Raji (cell line): ENCODE measurements around the gene RPE.

ENCODE experiments used
- POLR2A ChIP-seq: IDR thresholded peaks from 2 replicates; pipeline ENCODE4 v1.6.1; 2011; ENCODE audit warnings: low read depth, low read length, control low read depth; ENCODE audit not compliant: insufficient read depth

Gene RPE

DNA sequence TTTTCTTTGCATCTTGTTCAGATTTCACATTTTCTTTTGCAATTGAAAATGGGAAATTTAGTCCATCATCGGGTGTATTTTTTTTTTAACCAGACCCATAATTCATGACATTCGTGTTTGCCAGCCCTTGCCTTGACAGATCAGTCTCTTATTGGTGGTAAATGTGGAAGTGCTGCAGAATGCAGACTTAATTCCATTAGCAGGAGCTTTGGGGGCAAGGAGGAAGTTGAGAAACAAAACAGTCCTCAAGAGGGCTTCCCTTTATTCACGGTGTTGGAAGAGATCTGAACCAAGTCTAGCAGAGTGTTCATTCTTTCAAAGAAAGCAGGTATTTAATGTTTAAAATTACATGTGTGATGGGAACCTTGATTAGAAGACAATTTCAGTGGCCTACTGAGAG lies 16.6 kb upstream of the RPE start:
- TF ChIP-seq POLR2A = no peak

GRCh38 chr2:209986415-209986814 lies 16.0 kb upstream of the RPE start:
- no peak for TF ChIP-seq POLR2A

DNA sequence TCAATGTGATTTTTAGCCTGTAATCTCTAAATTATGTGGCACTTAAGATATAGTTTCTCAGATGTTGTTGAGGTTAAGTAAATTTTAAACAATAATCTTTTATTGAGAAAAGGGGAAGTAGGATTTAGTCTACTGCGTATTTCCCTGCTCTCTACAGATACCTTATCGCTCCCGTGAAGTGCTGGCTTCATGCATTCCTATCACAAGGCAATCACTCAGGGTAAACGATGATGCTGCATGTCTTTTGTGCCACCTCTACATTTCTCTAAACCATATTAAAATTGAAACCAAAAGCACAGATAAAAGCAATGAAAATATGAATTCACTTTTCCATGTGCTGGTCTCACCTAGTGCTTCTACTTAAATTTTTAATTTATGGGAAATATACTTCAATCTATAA lies 14.4 kb upstream of the RPE start:
- no peak for TF ChIP-seq POLR2A

DNA sequence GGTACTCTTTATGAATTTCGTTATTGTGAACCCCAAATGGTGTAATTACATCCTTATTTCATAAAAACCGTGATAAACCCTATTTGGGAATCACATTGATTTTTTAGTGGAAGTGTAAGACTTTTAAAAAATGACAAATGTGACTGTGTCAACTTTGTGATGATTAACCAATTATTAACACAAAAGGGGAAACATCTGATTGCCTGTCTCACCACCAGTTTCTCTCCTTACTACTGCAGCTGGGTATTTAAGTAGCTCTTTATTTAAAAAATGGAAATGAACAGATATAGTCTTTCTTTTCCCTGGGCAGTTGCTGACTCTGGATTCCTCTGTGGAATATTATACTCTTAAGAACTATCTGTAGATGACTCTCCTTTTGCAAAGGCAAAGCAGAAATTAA lies 11.6 kb upstream of the RPE start:
- TF ChIP-seq POLR2A = no peak

DNA sequence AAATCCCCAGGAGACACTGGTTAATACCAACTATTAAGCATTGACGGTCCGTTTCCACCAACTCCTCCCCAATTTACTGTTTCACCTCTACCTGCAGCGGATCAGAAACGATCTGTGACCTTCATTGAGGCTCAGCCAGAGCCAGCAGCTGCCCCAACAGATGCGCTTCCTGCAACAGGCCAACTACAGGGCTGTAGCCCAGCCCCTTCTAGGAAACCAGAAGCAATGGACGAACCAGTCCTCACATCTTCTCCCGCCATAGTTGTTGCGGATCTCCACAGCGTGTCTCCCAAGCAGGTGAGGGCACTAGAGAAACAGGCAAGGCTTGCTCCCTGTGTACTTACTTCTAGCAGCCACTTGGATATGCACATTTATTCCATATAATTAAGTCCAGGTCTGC lies 8.5 kb upstream of the RPE start:
- TF ChIP-seq POLR2A = no peak

- TF ChIP-seq POLR2A = no peak
Measured at GRCh38 chr2:209998596-209998995, 3.8 kb upstream of the RPE start.

- no peak for TF ChIP-seq POLR2A
Measured at GRCh38 chr2:210000464-210001324, 1.7 kb upstream of the RPE start.

DNA sequence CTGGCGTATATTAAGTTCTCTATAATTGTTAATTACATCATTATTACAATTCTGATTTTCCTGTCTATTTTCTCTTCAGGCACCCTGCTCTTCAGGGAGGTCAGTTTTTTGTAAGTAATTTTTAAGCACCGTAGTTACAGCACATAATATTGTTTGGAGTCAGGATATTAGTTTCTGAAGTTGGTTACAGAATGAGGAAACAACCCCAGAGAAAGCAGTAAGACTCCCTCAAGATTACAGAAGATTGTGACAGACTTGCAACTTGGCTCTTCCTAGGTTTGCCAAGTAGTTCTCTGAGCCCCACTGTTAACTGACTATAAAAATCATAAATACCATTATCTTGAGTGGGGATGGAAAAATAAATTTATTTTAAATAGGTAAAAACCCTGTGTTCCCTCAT lies 921 bp downstream of the RPE start:
- no peak for TF ChIP-seq POLR2A

DNA sequence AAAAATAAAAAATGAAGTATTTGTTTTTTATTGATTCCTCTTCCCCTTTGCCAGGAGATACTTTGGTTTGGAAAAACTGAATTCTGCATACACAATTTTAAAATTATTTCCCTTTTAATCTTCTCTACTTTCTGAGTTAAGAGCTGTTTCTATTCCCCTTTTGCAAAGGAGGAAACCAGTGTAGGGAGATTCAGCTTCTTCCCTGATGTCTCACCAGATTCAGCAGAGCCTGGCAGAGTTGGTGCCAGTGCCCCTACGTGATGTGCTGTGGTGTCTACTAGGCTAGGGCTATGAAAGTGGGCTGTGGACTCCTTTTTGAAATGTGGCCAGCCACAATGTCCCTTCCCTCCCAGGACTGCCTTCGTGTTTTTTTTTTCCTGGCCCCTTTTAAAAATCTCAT lies 2.4 kb downstream of the RPE start:
- no peak for TF ChIP-seq POLR2A

- TF ChIP-seq POLR2A = no peak
Measured at GRCh38 chr2:210007895-210008294, 5.5 kb downstream of the RPE start.

DNA sequence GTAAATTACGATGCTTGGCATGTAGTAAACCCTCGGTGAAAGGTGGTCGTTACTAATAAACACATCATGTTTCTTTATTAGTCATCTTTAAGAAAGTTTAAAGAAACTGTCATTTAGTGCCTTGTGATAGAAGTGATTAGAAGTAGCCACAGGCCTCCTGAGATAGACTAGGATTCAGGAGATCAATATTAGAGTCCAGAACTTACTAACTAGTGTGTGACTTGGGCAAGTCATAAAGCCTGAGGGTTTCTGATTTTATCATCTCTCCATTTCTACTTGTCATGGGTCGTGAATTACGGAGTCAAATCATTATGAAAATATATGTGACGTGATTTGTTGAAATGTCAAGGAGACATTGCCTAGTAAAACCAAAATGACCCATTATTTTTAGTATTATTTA lies 6.7 kb downstream of the RPE start:
- TF ChIP-seq POLR2A = no peak

GRCh38 chr2:210009896-210010295 lies 7.5 kb downstream of the RPE start:
- no peak for TF ChIP-seq POLR2A

DNA sequence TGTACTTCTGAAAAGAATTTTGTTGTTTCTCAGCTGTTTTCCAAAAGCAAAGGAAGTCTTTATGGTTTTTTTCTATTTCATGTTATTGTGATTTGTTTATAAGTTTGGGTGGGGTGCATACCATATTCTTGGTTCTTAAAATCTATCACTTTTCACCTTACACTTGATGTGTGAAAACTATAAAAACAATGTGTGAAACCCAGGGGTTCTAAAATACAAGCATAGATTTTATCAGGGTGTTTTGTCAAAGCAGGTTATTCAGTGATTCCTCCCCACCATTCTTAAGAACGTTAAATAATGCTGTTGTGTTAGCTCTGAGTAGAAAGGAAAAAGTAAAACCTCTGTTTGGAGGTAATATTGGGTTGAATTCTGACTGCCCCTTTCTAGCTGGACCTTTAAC lies 17.7 kb downstream of the RPE start:
- no peak for TF ChIP-seq POLR2A

DNA sequence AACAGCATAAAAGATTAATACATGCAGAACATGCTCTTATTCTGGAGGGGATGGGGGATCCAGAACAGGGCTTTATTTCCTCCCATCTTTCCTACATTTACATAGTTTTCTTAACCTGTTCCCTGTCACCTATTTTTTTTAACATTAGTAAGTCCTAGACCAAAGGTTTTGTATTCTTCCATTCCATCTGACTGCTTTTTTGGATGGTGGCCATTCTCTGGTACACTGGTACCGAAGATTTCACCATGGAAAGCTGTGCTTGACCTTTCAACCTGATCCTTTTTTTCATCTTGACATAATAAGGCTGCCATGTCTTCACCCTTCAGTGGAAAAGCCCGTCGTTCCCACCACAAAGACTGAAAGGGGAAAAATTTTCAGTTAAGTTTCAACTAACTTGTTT lies 20.4 kb downstream of the RPE start:
- TF ChIP-seq POLR2A = no peak

DNA sequence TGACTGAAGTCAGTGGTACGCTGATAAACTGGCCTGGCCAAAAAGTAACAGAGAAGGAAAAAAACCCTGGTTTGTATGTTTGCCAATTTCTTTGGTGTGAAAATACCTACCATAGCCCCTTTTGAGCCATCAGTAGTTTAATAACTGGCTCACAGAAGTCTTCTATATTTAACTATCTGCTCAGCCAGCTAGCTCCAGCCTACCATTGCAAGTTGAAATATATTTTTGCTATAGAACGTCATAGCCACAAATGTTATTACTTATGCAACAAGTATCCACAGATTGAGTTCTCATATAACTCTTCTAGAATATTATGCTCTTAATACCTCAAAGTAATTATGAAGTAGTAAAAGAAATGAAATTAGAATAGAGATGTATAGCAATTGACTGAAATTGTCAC lies 25.2 kb downstream of the RPE start:
- no peak for TF ChIP-seq POLR2A

- TF ChIP-seq POLR2A = no peak
Measured at GRCh38 chr2:210028178-210028577, 25.7 kb downstream of the RPE start.

DNA sequence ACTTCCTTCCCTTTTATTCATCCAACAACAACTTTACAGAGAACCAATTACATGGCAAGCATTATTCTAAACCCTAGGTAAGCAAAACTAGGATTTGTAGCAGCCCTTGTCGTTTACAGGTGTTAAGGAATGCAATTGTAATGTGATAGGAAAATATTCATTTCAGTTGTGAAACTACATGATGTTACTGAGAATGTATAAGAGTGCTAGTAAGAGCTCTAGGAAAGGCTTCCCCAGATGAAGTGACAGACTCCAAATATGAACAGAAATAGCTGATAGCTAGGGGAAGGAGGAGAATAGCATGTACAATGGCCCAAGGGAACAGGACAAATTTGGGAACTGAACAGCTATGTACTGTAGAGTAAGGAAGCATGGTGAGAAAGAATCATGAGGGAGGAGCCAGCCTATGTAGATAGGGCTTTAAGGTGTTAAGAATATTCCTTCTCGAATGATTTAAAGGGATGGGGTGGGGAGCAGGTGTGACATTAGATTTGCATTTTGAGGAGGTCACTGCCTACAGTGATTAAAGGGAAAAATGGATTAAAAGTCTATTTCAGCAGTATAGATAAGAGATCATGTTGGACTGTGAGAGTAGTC lies 31.7 kb downstream of the RPE start:
- no peak for TF ChIP-seq POLR2A
